D721Med (cell line): ENCODE measurements around the gene USP46.
A peak's percentile ranks its signal among the peaks of the same experiment; 100 is the strongest.

Source experiments
- DNase-seq: peaks from one replicate; pipeline ENCODE4 v3.0.0; 2011; ENCODE audit warnings: low spot score; ENCODE audit not compliant: insufficient read length
- FAIRE-seq: peaks from 2 replicates; lab custom pipeline; 2011; peaks lifted over from hg19 to GRCh38; lab: Jason Lieb, UNC
- CTCF ChIP-seq: IDR thresholded peaks from 2 replicates; pipeline ENCODE4 v1.5.1; 2012; ENCODE audit warnings: mild to moderate bottlenecking, control low read depth; ENCODE audit not compliant: insufficient read depth; ENCODE audit errors: missing control alignments

Gene USP46, protein sequence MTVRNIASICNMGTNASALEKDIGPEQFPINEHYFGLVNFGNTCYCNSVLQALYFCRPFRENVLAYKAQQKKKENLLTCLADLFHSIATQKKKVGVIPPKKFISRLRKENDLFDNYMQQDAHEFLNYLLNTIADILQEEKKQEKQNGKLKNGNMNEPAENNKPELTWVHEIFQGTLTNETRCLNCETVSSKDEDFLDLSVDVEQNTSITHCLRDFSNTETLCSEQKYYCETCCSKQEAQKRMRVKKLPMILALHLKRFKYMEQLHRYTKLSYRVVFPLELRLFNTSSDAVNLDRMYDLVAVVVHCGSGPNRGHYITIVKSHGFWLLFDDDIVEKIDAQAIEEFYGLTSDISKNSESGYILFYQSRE

DNA sequence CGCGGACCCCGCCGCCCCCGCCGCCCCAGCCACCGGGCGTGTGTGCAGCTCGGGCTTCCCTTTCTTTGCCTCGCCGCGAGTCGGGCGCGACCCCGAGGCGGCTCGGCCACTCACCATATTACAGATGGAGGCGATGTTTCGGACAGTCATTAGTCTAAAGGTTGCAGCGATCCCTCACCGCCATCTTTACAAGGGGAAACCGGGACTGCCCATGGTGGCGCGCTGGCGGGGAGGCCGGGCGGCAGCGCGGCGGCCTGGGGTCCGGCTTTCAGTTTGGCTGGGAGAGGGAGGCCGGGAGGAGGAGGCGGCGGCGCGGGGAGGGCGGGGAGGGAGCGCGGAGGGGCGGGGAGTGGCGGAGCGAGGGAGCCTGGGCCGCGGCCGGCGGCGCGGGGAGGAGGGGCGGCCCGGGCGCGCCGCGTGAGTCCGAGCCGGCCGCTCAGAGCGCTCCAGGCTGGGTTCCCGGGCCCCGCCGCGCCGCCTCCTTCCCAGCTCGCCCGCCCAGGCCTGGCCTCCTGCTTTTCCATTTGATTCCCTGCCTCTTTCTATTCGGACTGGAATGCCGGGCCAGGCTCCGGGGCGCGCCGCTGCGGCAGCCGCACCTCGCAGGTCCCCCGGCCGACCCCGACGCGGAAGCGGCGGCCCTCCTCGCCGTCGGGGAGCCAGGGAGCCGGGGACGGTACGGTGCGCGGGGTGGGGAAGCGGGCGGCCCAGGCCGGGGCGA lies at the start of gene USP46:
TSS of gene USP46 (minus strand) at position 301 of the 721 bp plus-strand sequence. CDS start at position 150, 151 bp downstream.
- no peak for TF ChIP-seq CTCF
- DNase-seq = peak; percentile 35
- FAIRE-seq = no peak

- TF ChIP-seq CTCF = no peak
- FAIRE-seq (no peak), DNase-seq (no peak)
Observed at GRCh38 chr4:52704661-52705060, 45.6 kb upstream of the USP46 start.

DNA sequence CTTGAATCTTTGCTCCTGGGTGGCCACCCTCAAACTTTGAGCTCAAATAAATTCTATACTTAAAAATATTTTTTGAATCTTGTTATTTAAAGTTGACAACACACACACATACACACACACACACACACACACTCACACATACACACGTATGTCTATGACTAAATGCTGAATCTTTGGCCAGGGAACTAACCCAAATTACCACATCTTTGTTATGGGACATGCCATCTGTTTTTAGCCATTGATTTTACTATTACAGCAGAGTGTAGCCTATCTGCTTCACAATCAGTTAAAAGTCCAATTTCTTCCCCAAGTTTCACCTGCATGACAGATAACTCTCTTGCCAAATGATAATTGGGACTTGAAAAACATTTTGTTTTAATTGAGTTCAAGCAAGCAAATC lies 45.0 kb upstream of the USP46 start:
- no peak for TF ChIP-seq CTCF
- DNase-seq (no peak), FAIRE-seq (no peak)

GRCh38 chr4:52701207-52701606 lies 42.1 kb upstream of the USP46 start:
- FAIRE-seq (no peak), DNase-seq (no peak)
- TF ChIP-seq CTCF = no peak

GRCh38 chr4:52694936-52695335 lies 35.8 kb upstream of the USP46 start:
- TF ChIP-seq CTCF = no peak
- FAIRE-seq = no peak

DNA sequence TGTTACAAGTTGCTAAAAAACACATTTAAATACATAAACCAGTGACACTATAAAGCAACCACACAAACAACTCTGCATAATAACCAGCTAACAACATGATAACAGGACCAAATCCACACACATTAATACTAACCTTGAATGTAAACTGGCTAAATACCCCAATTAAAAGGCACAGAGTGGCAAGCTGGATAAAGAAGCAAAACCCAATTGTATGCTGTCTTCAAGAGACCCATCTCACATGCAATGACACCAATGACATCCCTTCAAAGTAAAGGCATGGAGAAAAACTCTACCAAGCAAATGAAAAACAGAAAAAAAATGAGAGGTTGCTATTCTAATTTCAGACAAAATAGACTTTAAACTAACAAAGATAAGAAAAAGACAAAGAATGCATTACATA lies 34.4 kb upstream of the USP46 start:
- TF ChIP-seq CTCF = no peak
- DNase-seq (no peak), FAIRE-seq (no peak)

More at GRCh38 chr4:52694936-52695335, 35.8 kb upstream of the USP46 start:
- DNase-seq = no peak
